Heart left ventricle (tissue), 13 donors: Measurements from ENCODE around the gene MCTP2.

Source experiments
- CTCF ChIP-seq, 12 donors: fragments of 200-600 bp; sonication (generic) in 4 of 12; IDR thresholded peaks; one replicate each; pipeline versions ENCODE4 v1.5.0 to v1.8.0; 2018 to 2022; ENCODE audit warnings: antibody characterized with exemption in 12 of 12, mild to moderate bottlenecking in 5 of 12
- POLR2A ChIP-seq, 2 donors: fragments of 450-650 bp; IDR thresholded peaks; one replicate each; pipeline ENCODE4 v1.6.1; 2017; ENCODE audit warnings: antibody characterized with exemption in 2 of 2, mild to moderate bottlenecking in 2 of 2, moderate library complexity in 2 of 2
- donor health status: ischemic (EF 13 %, LVEDD 7.1; RV severe dilation, severe dysfunction).
- donor health status: DM: no; HTN: yes; CAD: no.
- donor health status: DM: no; HTN: no; CAD: no.
- donor health status: ischemic (EF 25% LVEDD 6.9; RV normal size, moderate dysfunction).
- donor health status: ischemic (EF 25% LVEDD 5.7; RV mildly dilated, moderate dysfunction).
- donor health status: ischemic (EF 35%, LVEDD 5.7; RV mildly dilated, moderate dysfunction).
- donor health status: nonischemic (EF 11% LVEDD 7.7; RV severe dilation, severe dysfunction).
- donor health status: DM: yes; HTN: yes; CAD: no.
- donor health status: PGD.
- donor health status: ischemic (EF 29% LVEDD 5.4; RV normal size, mild dysfunction).
- donor health status: nonischemic (EF 23%, LVEDD 6.1; RV moderate dilation, normal function).

DNA sequence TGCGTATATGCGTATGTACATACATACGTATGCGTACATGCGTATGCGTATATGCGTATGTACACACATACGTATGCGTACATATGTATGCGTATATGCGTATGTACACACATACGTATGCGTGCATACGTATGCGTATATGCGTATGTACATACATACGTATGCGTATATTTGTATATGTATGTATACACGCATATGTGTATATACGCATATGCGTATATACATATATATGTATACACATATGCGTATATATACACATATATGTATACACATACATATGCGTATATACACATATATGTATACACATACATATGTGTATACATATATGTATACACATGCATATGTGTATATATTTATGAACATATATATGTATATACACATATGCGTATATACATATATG lies 12.1 kb downstream of the MCTP2 start:
- TF ChIP-seq POLR2A (IDR thresholded peaks at IDR 0.05), result no peak
- TF ChIP-seq CTCF (IDR thresholded peaks at IDR 0.05), result no peak
